ENCODE results near the gene ZNF573. TPM values are rescaled to one million over a fixed set of nuclear protein-coding genes. Genes with fewer than 3 reads are reported as not detected.

Gene ZNF573
- total and polyA plus RNA-seq, 2 of the 13 experiments (the other 11 are each of a cell fraction or from before 2014, with no cell fraction given): 3.1 to 9.3 TPM

- TF ChIP-seq GABPA (IDR thresholded peaks at IDR 0.05; ENCODE audit: low read depth, low read length) (no peak), GABPA (CRISPR knock-in tag; IDR thresholded peaks at IDR 0.05; ENCODE audit: low read depth) (peak; percentile 74), JUNB (CRISPR knock-in tag; IDR thresholded peaks at IDR 0.05; ENCODE audit: borderline replicate concordance) (no peak), E2F2 (CRISPR knock-in tag; IDR thresholded peaks at IDR 0.05; ENCODE audit: borderline replicate concordance) (no peak), ZNF484 (CRISPR knock-in tag; IDR thresholded peaks at IDR 0.05; ENCODE audit: borderline replicate concordance, low read depth) (no peak), NCOA1 (CRISPR knock-in tag; IDR thresholded peaks at IDR 0.05) (no peak), ZSCAN29 (CRISPR knock-in tag; conservative IDR thresholded peaks at IDR 0.05) (no peak), ZNF274 (CRISPR knock-in tag; IDR thresholded peaks at IDR 0.05) (peak; percentile 51; the same call in 1 of the 2 replicates), JUN (CRISPR knock-in tag; IDR thresholded peaks at IDR 0.05) (no peak), POGK (CRISPR knock-in tag; conservative IDR thresholded peaks at IDR 0.05) (no peak; the same call in 1 of the 2 replicates), RFXANK (CRISPR knock-in tag; IDR thresholded peaks at IDR 0.05) (no peak), KLF6 (CRISPR knock-in tag; IDR thresholded peaks at IDR 0.05) (no peak; the same call in 1 of the 2 replicates), NONO (IDR thresholded peaks at IDR 0.05) (no peak), NONO (CRISPR knock-in tag; conservative IDR thresholded peaks at IDR 0.05) (peak; percentile 53; the same call in 1 of the 2 replicates), ZNF552 (CRISPR knock-in tag; IDR thresholded peaks at IDR 0.05; ENCODE audit: borderline replicate concordance) (0 out of 2 replicates have a peak, but pooled peaks have one; percentile 38), PHF8 (CRISPR knock-in tag; IDR thresholded peaks at IDR 0.05) (peak; percentile 76), LBX2 (CRISPR knock-in tag; IDR thresholded peaks at IDR 0.05; ENCODE audit: borderline replicate concordance) (no peak), STAT6 (CRISPR knock-in tag; IDR thresholded peaks at IDR 0.05; ENCODE audit: borderline replicate concordance) (peak; percentile 61; the same call in 1 of the 2 replicates), SYNCRIP (IDR thresholded peaks at IDR 0.05; ENCODE audit: insufficient read depth, low read depth, low read length) (no peak), ZNF556 (CRISPR knock-in tag; IDR thresholded peaks at IDR 0.05; ENCODE audit: borderline replicate concordance) (peak; percentile 51; the same call in 1 of the 2 replicates), SMAD3 (CRISPR knock-in tag; IDR thresholded peaks at IDR 0.05) (peak; percentile 77; the same call in 1 of the 2 replicates), KAT7 (CRISPR knock-in tag; IDR thresholded peaks at IDR 0.05; ENCODE audit: borderline replicate concordance) (peak; percentile 75), HDAC6 (IDR thresholded peaks at IDR 0.05; ENCODE audit: low read depth, low read length) (no peak), REXO4 (CRISPR knock-in tag; IDR thresholded peaks at IDR 0.05; ENCODE audit: borderline replicate concordance) (no peak)
These were observed 87.4 kb downstream of the ZNF573 start (continued) for GRCh38 chr19:37691881-37692504.

Data from HepG2 (cell line).